MCF 10A (cell line): Measurements from ENCODE around the gene P2RX2. TPM values are rescaled to one million over a fixed set of nuclear protein-coding genes. Genes with fewer than 3 reads are reported as not detected.

Experiments used
- BruUV-seq: library from RNA; stranded (reverse); fragments of 400-500 nt; replicated peaks from 2 replicates; lab custom pipeline; 2021; lab: Mats Ljungman, UMichigan
- CTCF ChIA-PET: fragments of 300-600 bp; sonication (Branson Sonifier 250); formaldehyde crosslinking; extraction: SDS; loops from one replicate; lab custom pipeline; 2021; ENCODE audit warnings: antibody characterized with exemption, inconsistent platforms; lab: Yijun Ruan, JAX
- POLR2A ChIA-PET: fragments of 300-600, 350-650 bp; sonication (Branson Sonifier 250); formaldehyde crosslinking; extraction: SDS; loops from one replicate; lab custom pipeline; 2020; ENCODE audit warnings: antibody characterized with exemption, inconsistent platforms; lab: Yijun Ruan, JAX
- DNase-seq: peaks from one replicate; pipeline ENCODE4 v3.0.0-alpha.2; 2018; ENCODE audit not compliant: unreplicated experiment
- H3K27ac Mint-ChIP-seq: one replicate; pipeline ENCODE4 v1.8.0; 2022; ENCODE audit warnings: mild to moderate bottlenecking, low read depth, mixed read lengths; ENCODE audit not compliant: unreplicated experiment
- H3K27me3 Mint-ChIP-seq: one replicate; pipeline ENCODE4 v1.8.0; 2022; ENCODE audit warnings: mixed read lengths; ENCODE audit not compliant: insufficient read depth, unreplicated experiment
- H3K36me3 Mint-ChIP-seq: one replicate; pipeline ENCODE4 v1.8.0; 2022; ENCODE audit warnings: mild to moderate bottlenecking, moderate library complexity, mixed read lengths; ENCODE audit not compliant: insufficient read depth, unreplicated experiment
- H3K4me1 Mint-ChIP-seq: one replicate; pipeline ENCODE4 v1.8.0; 2022; ENCODE audit warnings: mixed read lengths; ENCODE audit not compliant: insufficient read depth, unreplicated experiment
- H3K4me3 Mint-ChIP-seq: one replicate; pipeline ENCODE4 v1.8.0; 2022; ENCODE audit warnings: mild to moderate bottlenecking, moderate library complexity, mixed read lengths; ENCODE audit not compliant: unreplicated experiment
- H3K9me3 Mint-ChIP-seq: one replicate; pipeline ENCODE4 v1.8.0; 2022; ENCODE audit warnings: mixed read lengths; ENCODE audit not compliant: unreplicated experiment
- CTCF ChIP-seq: fragments of 200-600 bp; IDR thresholded peaks from one replicate; pipeline ENCODE4 v1.8.0; 2022; ENCODE audit warnings: antibody characterized with exemption, mild to moderate bottlenecking; ENCODE audit not compliant: unreplicated experiment
- intact Hi-C: fragments of 100-400 bp; cut with micrococcal nuclease; formaldehyde crosslinking; loops from 2 replicates; pipeline ENCODE4 v1.14.1; 2022
- total RNA-seq: library from RNA; stranded (reverse); gene quantifications from 2 replicates; pipeline ENCODE4 v1.2.3, GENCODE V29; 2022

P2RX2 gene
- total RNA-seq, 1 experiment from 2014 or later: not detected

GRCh38 chr12:132634411-132634990 lies 15.9 kb downstream of the P2RX2 start:
- Mint-ChIP-seq H3K36me3 (peaks cover 43% of the 10 kb centered on the region), H3K9me3 (no peaks in the 10 kb centered on the region), H3K27me3 (no peaks in the 10 kb centered on the region), H3K4me1 (no peaks in the 10 kb centered on the region), H3K27ac (no peak overlapping the region), H3K4me3 (no peak overlapping the region)
- TF ChIP-seq CTCF: no peak
- DNase-seq: no peak
- intact Hi-C loops: no loop called here
- CTCF ChIA-PET: no interaction called here
- BruUV-seq: no TSS peak
- POLR2A ChIA-PET: no interaction called here

- ChIA-PET CTCF (interaction anchor here (1.3 kb wide), 1 partner anchor 10 kb away, joined by 3 read pairs; no protein-coding TSS in a partner anchor), POLR2A (interaction anchor here (0.6 kb wide), 1 partner anchor 11 kb away, joined by 4 read pairs; no protein-coding TSS in a partner anchor)
- no peak for TF ChIP-seq CTCF
- no peak overlapping the region for H3K4me3 Mint-ChIP-seq
- intact Hi-C loops: no loop called here
- H3K4me1 Mint-ChIP-seq: no peaks in the 10 kb centered on the region
- H3K27ac Mint-ChIP-seq: no peak overlapping the region
- no TSS peak for BruUV-seq
- H3K36me3 Mint-ChIP-seq: peaks cover 43% of the 10 kb centered on the region
- no peaks in the 10 kb centered on the region for H3K27me3 Mint-ChIP-seq
- H3K9me3 Mint-ChIP-seq: no peaks in the 10 kb centered on the region
- DNase-seq: no peak
Observed at GRCh38 chr12:132635076-132635955, 16.7 kb downstream of the P2RX2 start.

GRCh38 chr12:132637811-132638210 lies 19.2 kb downstream of the P2RX2 start:
- no peak for DNase-seq
- H3K36me3 Mint-ChIP-seq: peaks cover 36% of the 10 kb centered on the region
- TF ChIP-seq CTCF: no peak
- H3K4me1 Mint-ChIP-seq: no peaks in the 10 kb centered on the region
- BruUV-seq: no TSS peak
- intact Hi-C loops: loop anchor here (1.0 kb wide), 1 partner anchor 38 kb away; no protein-coding TSS in a partner anchor
- H3K9me3 Mint-ChIP-seq: no peaks in the 10 kb centered on the region
- H3K27me3 Mint-ChIP-seq: no peaks in the 10 kb centered on the region
- ChIA-PET POLR2A (interaction anchor here (1.0 kb wide), 1 partner anchor 18 kb away, joined by 4 read pairs; no protein-coding TSS in a partner anchor), CTCF (interaction anchor here (0.7 to 3.5 kb wide), 7 partner anchors 19 to 254 kb away, joined by 3 to 22 read pairs (median 3); no protein-coding TSS in a partner anchor)
- no peak overlapping the region for H3K4me3 Mint-ChIP-seq
- no peak overlapping the region for H3K27ac Mint-ChIP-seq
